Measurements from ENCODE around the gene DNAJA3.
A peak's percentile ranks its signal among the peaks of the same experiment; 100 is the strongest.

DNAJA3 gene

DNA sequence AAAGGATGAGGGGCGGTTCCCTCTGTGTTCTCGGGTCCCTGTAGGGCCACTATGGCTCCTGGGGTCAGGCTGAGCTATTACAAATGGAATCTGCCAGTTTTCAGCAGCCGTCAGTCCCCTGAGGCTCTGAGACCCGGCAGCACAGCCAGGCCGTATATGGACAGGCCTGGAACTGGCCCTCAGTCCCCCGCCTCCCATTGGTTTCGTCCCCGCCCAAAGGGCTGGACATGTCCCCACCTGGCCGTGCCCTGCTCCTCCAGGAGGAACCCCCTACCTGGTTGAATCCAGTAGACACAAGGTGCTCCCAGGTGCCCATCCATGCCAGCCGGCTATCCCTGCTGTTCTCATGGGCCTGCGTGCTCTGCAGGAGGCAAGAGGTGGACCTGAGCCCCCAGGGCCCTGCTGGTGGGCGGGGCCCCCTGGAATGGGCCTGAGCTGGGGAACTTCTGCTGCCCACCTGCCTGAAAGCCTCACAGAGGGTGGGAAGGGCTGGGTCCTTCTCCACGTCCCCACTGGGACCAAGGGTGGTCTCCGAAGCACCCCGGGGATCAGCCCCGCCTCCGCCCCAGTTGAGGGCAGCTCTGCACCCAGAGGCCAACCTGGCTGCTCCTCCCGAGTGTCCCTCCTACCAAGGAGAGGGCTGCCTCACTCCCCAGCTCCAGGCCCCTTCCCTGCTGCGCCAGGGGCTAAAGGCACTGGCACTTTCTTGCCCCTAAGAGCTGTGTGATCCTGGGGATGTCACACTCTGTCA is 37.2 kb upstream of the DNAJA3 start:
- no peak for DNase-seq (ENCODE audit: low read depth, low spot score)
- TF ChIP-seq ZNF274 (IDR thresholded peaks at IDR 0.05; ENCODE audit: low read depth, low read length), result no peak
- TF ChIP-seq YY1 (IDR thresholded peaks at IDR 0.05; ENCODE audit: insufficient read depth, insufficient read length), result no peak
- no peak for TF ChIP-seq SUZ12 (IDR thresholded peaks at IDR 0.05; ENCODE audit: extremely low read depth, insufficient read depth, insufficient read length)
- Histone ChIP-seq H3K36me3 (ENCODE audit: insufficient read depth, insufficient read length, low read length) (peaks cover 31% of the 10 kb centered on the region), H3K4me3 (ENCODE audit: insufficient read length, low read depth) (no peak overlapping the region), H3K4me1 (ENCODE audit: insufficient read depth, insufficient read length) (peaks cover 70% of the 10 kb centered on the region), H3K9me3 (ENCODE audit: insufficient read depth, low read length) (no peaks in the 10 kb centered on the region), H3K27me3 (ENCODE audit: insufficient read depth, insufficient read length) (no peaks in the 10 kb centered on the region), H3K9ac (ENCODE audit: insufficient read length, low read depth) (peak overlapping the region; percentile 47)

GRCh38 chr16:4389051-4389955 is 36.4 kb upstream of the DNAJA3 start:
- Histone ChIP-seq H3K36me3 (ENCODE audit: insufficient read depth, insufficient read length, low read length) (peaks cover 23% of the 10 kb centered on the region), H3K9ac (ENCODE audit: insufficient read length, low read depth) (peak overlapping the region; percentile 47), H3K9me3 (ENCODE audit: insufficient read depth, low read length) (no peaks in the 10 kb centered on the region), H3K4me1 (ENCODE audit: insufficient read depth, insufficient read length) (peaks cover 68% of the 10 kb centered on the region), H3K4me3 (ENCODE audit: insufficient read length, low read depth) (no peak overlapping the region), H3K27me3 (ENCODE audit: insufficient read depth, insufficient read length) (no peaks in the 10 kb centered on the region)
- no peak for DNase-seq (ENCODE audit: low read depth, low spot score)
- TF ChIP-seq SUZ12 (IDR thresholded peaks at IDR 0.05; ENCODE audit: extremely low read depth, insufficient read depth, insufficient read length) (no peak), YY1 (IDR thresholded peaks at IDR 0.05; ENCODE audit: insufficient read depth, insufficient read length) (no peak), ZNF274 (IDR thresholded peaks at IDR 0.05; ENCODE audit: low read depth, low read length) (no peak)

- no peak for TF ChIP-seq YY1 (IDR thresholded peaks at IDR 0.05; ENCODE audit: insufficient read depth, insufficient read length)
- TF ChIP-seq SUZ12 (IDR thresholded peaks at IDR 0.05; ENCODE audit: extremely low read depth, insufficient read depth, insufficient read length), result no peak
- TF ChIP-seq ZNF274 (IDR thresholded peaks at IDR 0.05; ENCODE audit: low read depth, low read length), result no peak
- no peaks in the 10 kb centered on the region for H3K9me3 ChIP-seq (ENCODE audit: insufficient read depth, low read length)
- no peak overlapping the region for H3K4me3 ChIP-seq (ENCODE audit: insufficient read length, low read depth)
- H3K36me3 ChIP-seq (ENCODE audit: insufficient read depth, insufficient read length, low read length), result peaks cover 19% of the 10 kb centered on the region
- DNase-seq (ENCODE audit: low read depth, low spot score), result no peak
- no peaks in the 10 kb centered on the region for H3K27me3 ChIP-seq (ENCODE audit: insufficient read depth, insufficient read length)
- peaks cover 66% of the 10 kb centered on the region for H3K4me1 ChIP-seq (ENCODE audit: insufficient read depth, insufficient read length)
- H3K9ac ChIP-seq (ENCODE audit: insufficient read length, low read depth), result no peak overlapping the region
Observed at GRCh38 chr16:4390266-4391260, 35.1 kb upstream of the DNAJA3 start.

GRCh38 chr16:4391631-4392381 is 33.9 kb upstream of the DNAJA3 start:
- TF ChIP-seq ZNF274 (IDR thresholded peaks at IDR 0.05; ENCODE audit: low read depth, low read length), result no peak
- no peak for TF ChIP-seq YY1 (IDR thresholded peaks at IDR 0.05; ENCODE audit: insufficient read depth, insufficient read length)
- no peak for TF ChIP-seq SUZ12 (IDR thresholded peaks at IDR 0.05; ENCODE audit: extremely low read depth, insufficient read depth, insufficient read length)
- H3K27me3 ChIP-seq (ENCODE audit: insufficient read depth, insufficient read length), result no peaks in the 10 kb centered on the region
- H3K9me3 ChIP-seq (ENCODE audit: insufficient read depth, low read length), result no peaks in the 10 kb centered on the region
- DNase-seq (ENCODE audit: low read depth, low spot score), result no peak
- H3K9ac ChIP-seq (ENCODE audit: insufficient read length, low read depth), result peak overlapping the region; percentile 7
- H3K4me3 ChIP-seq (ENCODE audit: insufficient read length, low read depth), result no peak overlapping the region
- peaks cover 15% of the 10 kb centered on the region for H3K36me3 ChIP-seq (ENCODE audit: insufficient read depth, insufficient read length, low read length)
- peaks cover 63% of the 10 kb centered on the region for H3K4me1 ChIP-seq (ENCODE audit: insufficient read depth, insufficient read length)

GRCh38 chr16:4392382-4393239 is 33.1 kb upstream of the DNAJA3 start:
- Histone ChIP-seq H3K27me3 (ENCODE audit: insufficient read depth, insufficient read length) (no peaks in the 10 kb centered on the region), H3K4me1 (ENCODE audit: insufficient read depth, insufficient read length) (peaks cover 56% of the 10 kb centered on the region), H3K4me3 (ENCODE audit: insufficient read length, low read depth) (no peak overlapping the region), H3K36me3 (ENCODE audit: insufficient read depth, insufficient read length, low read length) (peaks cover 9% of the 10 kb centered on the region), H3K9me3 (ENCODE audit: insufficient read depth, low read length) (no peaks in the 10 kb centered on the region), H3K9ac (ENCODE audit: insufficient read length, low read depth) (peak overlapping the region; percentile 7)
- no peak for DNase-seq (ENCODE audit: low read depth, low spot score)
- TF ChIP-seq SUZ12 (IDR thresholded peaks at IDR 0.05; ENCODE audit: extremely low read depth, insufficient read depth, insufficient read length) (no peak), YY1 (IDR thresholded peaks at IDR 0.05; ENCODE audit: insufficient read depth, insufficient read length) (no peak), ZNF274 (IDR thresholded peaks at IDR 0.05; ENCODE audit: low read depth, low read length) (no peak)

Measured in NT2/D1 (cell line).